Neural progenitor cell (in vitro differentiated cells): ENCODE data around the gene ADARB2. TPM values are rescaled to one million over a fixed set of nuclear protein-coding genes. Genes with fewer than 3 reads are reported as not detected.

ENCODE experiments used
- DNase-seq: peaks from one replicate; pipeline ENCODE4 v3.0.0-alpha.2; 2016; ENCODE audit warnings: low spot score
- H2AFZ ChIP-seq: fragments of 200-600 bp; sonication (generic); replicated peaks from 2 replicates; pipeline ENCODE4 v1.6.1; 2016; ENCODE audit warnings: antibody characterized with exemption
- H3F3A ChIP-seq: fragments of 200-600 bp; sonication (generic); 2 replicates; pipeline ENCODE4 v1.6.1; 2016; ENCODE audit warnings: antibody characterized with exemption, low read depth
- H3K27ac ChIP-seq: fragments of 200-600 bp; sonication (generic); 2 replicates; pipeline ENCODE4 v1.5.1; 2016; ENCODE audit warnings: mild to moderate bottlenecking
- H3K27me3 ChIP-seq: fragments of 200-600 bp; sonication (generic); 2 replicates; pipeline ENCODE4 v1.6.1; 2016; ENCODE audit warnings: mild to moderate bottlenecking, moderate library complexity
- H3K36me3 ChIP-seq: fragments of 200-600 bp; sonication (generic); 2 replicates; pipeline ENCODE4 v1.5.1; 2016
- H3K4me1 ChIP-seq: fragments of 200-600 bp; sonication (generic); 2 replicates; pipeline ENCODE4 v1.6.1; 2016; ENCODE audit warnings: mixed run types
- H3K4me2 ChIP-seq: fragments of 200-600 bp; sonication (generic); 2 replicates; pipeline ENCODE4 v1.6.1; 2016
- H3K4me3 ChIP-seq: fragments of 200-600 bp; sonication (generic); 2 replicates; pipeline ENCODE4 v1.5.1; 2016
- H3K79me2 ChIP-seq: fragments of 200-600 bp; sonication (generic); 2 replicates; pipeline ENCODE4 v1.6.1; 2016; ENCODE audit warnings: low read depth
- H3K9ac ChIP-seq: fragments of 200-600 bp; sonication (generic); 2 replicates; pipeline ENCODE4 v1.6.1; 2016
- H3K9me3 ChIP-seq: fragments of 200-600 bp; sonication (generic); 2 replicates; pipeline ENCODE4 v1.5.1; 2016; ENCODE audit warnings: low read depth
- H4K20me1 ChIP-seq: fragments of 200-600 bp; sonication (generic); 2 replicates; pipeline ENCODE4 v1.6.1; 2016; ENCODE audit warnings: low read depth
- H3K27ac Mint-ChIP-seq: 3 replicates; pipeline ENCODE4 v1.8.0; 2021; ENCODE audit warnings: mixed read lengths
- H3K27me3 Mint-ChIP-seq: 2 replicates; pipeline ENCODE4 v1.8.0; 2022; ENCODE audit warnings: low read depth, mild to moderate bottlenecking, inconsistent platforms, moderate library complexity, mixed read lengths; ENCODE audit not compliant: insufficient read depth
- H3K36me3 Mint-ChIP-seq: 3 replicates; pipeline ENCODE4 v1.8.0; 2021; ENCODE audit warnings: mixed read lengths
- H3K4me1 Mint-ChIP-seq: 3 replicates; pipeline ENCODE4 v1.8.0; 2021; ENCODE audit warnings: mixed read lengths
- H3K4me3 Mint-ChIP-seq: 3 replicates; pipeline ENCODE4 v1.8.0; 2021; ENCODE audit warnings: mild to moderate bottlenecking, moderate library complexity, mixed read lengths
- H3K9me3 Mint-ChIP-seq: 3 replicates; pipeline ENCODE4 v1.8.0; 2020; ENCODE audit warnings: mixed read lengths
- CTCF ChIP-seq: fragments of 200-600 bp; sonication (generic); IDR thresholded peaks from 2 replicates; pipeline ENCODE4 v1.5.1; 2017; ENCODE audit warnings: antibody characterized with exemption, mild to moderate bottlenecking
- EZH2 ChIP-seq: fragments of 200-600 bp; sonication (generic); IDR thresholded peaks from 2 replicates; pipeline ENCODE4 v1.6.1; 2017; ENCODE audit warnings: antibody characterized with exemption, mild to moderate bottlenecking, moderate library complexity
- EZH2phosphoT487 ChIP-seq: fragments of 200-600 bp; sonication (generic); IDR thresholded peaks from 2 replicates; pipeline ENCODE4 v1.6.1; 2017; ENCODE audit warnings: antibody characterized with exemption
- total RNA-seq: library from RNA; depleted of rRNA; stranded (reverse); fragments of >200 nt; gene quantifications from 2 replicates; pipeline ENCODE4 v1.2.3, GENCODE V29; 2015; ENCODE audit warnings: low replicate concordance

Gene ADARB2
- total RNA-seq, 1 donor from 2014 or later, result not detected

- no peak overlapping the region for H3K4me2 ChIP-seq
- no peaks in the 10 kb centered on the region for H3K9me3 ChIP-seq
- peaks cover 9% of the 10 kb centered on the region for H3K4me1 Mint-ChIP-seq
- H3F3A ChIP-seq, result no peaks in the 10 kb centered on the region
- no peak overlapping the region for H3K9ac ChIP-seq
- no peak overlapping the region for H3K27ac Mint-ChIP-seq
- no peak for DNase-seq
- no peak overlapping the region for H2AFZ ChIP-seq
- no peak overlapping the region for H3K4me3 ChIP-seq
- peaks cover 9% of the 10 kb centered on the region for H3K4me1 ChIP-seq
- no peaks in the 10 kb centered on the region for H3K27me3 ChIP-seq
- H3K79me2 ChIP-seq, result no peaks in the 10 kb centered on the region
- H3K27ac ChIP-seq, result no peak overlapping the region
- H3K36me3 Mint-ChIP-seq, result no peaks in the 10 kb centered on the region
- H3K9me3 Mint-ChIP-seq, result no peaks in the 10 kb centered on the region
- H4K20me1 ChIP-seq, result no peaks in the 10 kb centered on the region
- TF ChIP-seq EZH2phosphoT487, result no peak
- TF ChIP-seq EZH2, result no peak
- no peak for TF ChIP-seq CTCF
- H3K27me3 Mint-ChIP-seq, result peaks cover 4% of the 10 kb centered on the region
- no peaks in the 10 kb centered on the region for H3K36me3 ChIP-seq
- H3K4me3 Mint-ChIP-seq, result no peak overlapping the region
Measured at GRCh38 chr10:1652151-1652550, 85.2 kb downstream of the ADARB2 start.

- no peaks in the 10 kb centered on the region for H3K9me3 Mint-ChIP-seq
Measured at GRCh38 chr10:1651270-1651966, 85.9 kb downstream of the ADARB2 start.

GRCh38 chr10:1650542-1651269 is 86.6 kb downstream of the ADARB2 start:
- H3K4me2 ChIP-seq, result no peak overlapping the region
- H4K20me1 ChIP-seq, result no peaks in the 10 kb centered on the region
- peaks cover 9% of the 10 kb centered on the region for H3K4me1 ChIP-seq
- H3K9me3 ChIP-seq, result no peaks in the 10 kb centered on the region
- H3F3A ChIP-seq, result no peaks in the 10 kb centered on the region
- no peaks in the 10 kb centered on the region for H3K36me3 Mint-ChIP-seq
- no peak for DNase-seq
- peaks cover 4% of the 10 kb centered on the region for H3K27me3 Mint-ChIP-seq
- no peak overlapping the region for H3K4me3 ChIP-seq
- no peak overlapping the region for H3K9ac ChIP-seq
- H3K9me3 Mint-ChIP-seq, result no peaks in the 10 kb centered on the region
- no peak overlapping the region for H3K27ac ChIP-seq
- H2AFZ ChIP-seq, result no peak overlapping the region
- H3K79me2 ChIP-seq, result no peaks in the 10 kb centered on the region
- no peaks in the 10 kb centered on the region for H3K27me3 ChIP-seq
- TF ChIP-seq CTCF (no peak), EZH2phosphoT487 (no peak), EZH2 (no peak)
- no peaks in the 10 kb centered on the region for H3K36me3 ChIP-seq
- peaks cover 9% of the 10 kb centered on the region for H3K4me1 Mint-ChIP-seq
- H3K27ac Mint-ChIP-seq, result no peak overlapping the region
- no peak overlapping the region for H3K4me3 Mint-ChIP-seq

More at GRCh38 chr10:1651270-1651966, 85.9 kb downstream of the ADARB2 start:
- no peak overlapping the region for H3K4me3 ChIP-seq
- no peaks in the 10 kb centered on the region for H3K9me3 ChIP-seq
- Mint-ChIP-seq H3K36me3 (no peaks in the 10 kb centered on the region), H3K27me3 (peaks cover 4% of the 10 kb centered on the region), H3K4me3 (no peak overlapping the region), H3K27ac (no peak overlapping the region), H3K4me1 (peaks cover 9% of the 10 kb centered on the region)
- H2AFZ ChIP-seq, result no peak overlapping the region
- H3K4me1 ChIP-seq, result peaks cover 9% of the 10 kb centered on the region
- H3K27me3 ChIP-seq, result no peaks in the 10 kb centered on the region
- H3K4me2 ChIP-seq, result no peak overlapping the region
- no peaks in the 10 kb centered on the region for H3K36me3 ChIP-seq
- no peaks in the 10 kb centered on the region for H3F3A ChIP-seq
- DNase-seq, result no peak
- no peak overlapping the region for H3K27ac ChIP-seq
- H3K79me2 ChIP-seq, result no peaks in the 10 kb centered on the region
- no peaks in the 10 kb centered on the region for H4K20me1 ChIP-seq
- H3K9ac ChIP-seq, result no peak overlapping the region
- TF ChIP-seq EZH2 (no peak), EZH2phosphoT487 (no peak), CTCF (no peak)
